Osteocyte (in vitro differentiated cells): ENCODE data around the gene CEMIP2. TPM values are rescaled to one million over a fixed set of nuclear protein-coding genes. Genes with fewer than 3 reads are reported as not detected.

Experiments
- DNase-seq: peaks from one replicate; pipeline ENCODE4 v3.0.0; 2021; ENCODE audit warnings: mixed read lengths; ENCODE audit not compliant: unreplicated experiment; ENCODE audit errors: extremely low spot score
- H3K27ac Mint-ChIP-seq: one replicate; pipeline ENCODE4 v1.8.0; 2021; ENCODE audit warnings: mild to moderate bottlenecking, mixed read lengths; ENCODE audit not compliant: unreplicated experiment
- H3K27me3 Mint-ChIP-seq: one replicate; pipeline ENCODE4 v1.8.0; 2021; ENCODE audit warnings: mixed read lengths; ENCODE audit not compliant: unreplicated experiment
- H3K36me3 Mint-ChIP-seq: one replicate; pipeline ENCODE4 v1.8.0; 2021; ENCODE audit warnings: mixed read lengths; ENCODE audit not compliant: unreplicated experiment
- H3K4me1 Mint-ChIP-seq: one replicate; pipeline ENCODE4 v1.8.0; 2021; ENCODE audit warnings: mixed read lengths; ENCODE audit not compliant: unreplicated experiment
- H3K4me3 Mint-ChIP-seq: one replicate; pipeline ENCODE4 v1.8.0; 2021; ENCODE audit warnings: mild to moderate bottlenecking, moderate library complexity, mixed read lengths; ENCODE audit not compliant: unreplicated experiment
- H3K9me3 Mint-ChIP-seq: one replicate; pipeline ENCODE4 v1.8.0; 2021; ENCODE audit warnings: mixed read lengths; ENCODE audit not compliant: unreplicated experiment
- CTCF ChIP-seq: fragments of 200-600 bp; sonication (generic); IDR thresholded peaks from 2 replicates; pipeline ENCODE4 v1.5.0; 2021; ENCODE audit warnings: antibody characterized with exemption, mild to moderate bottlenecking, moderate library complexity
- total RNA-seq: library from RNA; stranded (reverse); gene quantifications from 2 replicates; pipeline ENCODE4 v1.2.1, GENCODE V29; 2021

CEMIP2 gene
- total RNA-seq, 1 donor from 2014 or later: 20.9 TPM

- peak overlapping the region; percentile 89 for H3K4me3 Mint-ChIP-seq
- no peak for TF ChIP-seq CTCF
- H3K4me1 Mint-ChIP-seq: peaks cover 61% of the 10 kb centered on the region
- DNase-seq: no peak
- no peak overlapping the region for H3K27ac Mint-ChIP-seq
- H3K36me3 Mint-ChIP-seq: no peaks in the 10 kb centered on the region
- no peaks in the 10 kb centered on the region for H3K9me3 Mint-ChIP-seq
- H3K27me3 Mint-ChIP-seq: no peaks in the 10 kb centered on the region
These were observed 1.6 kb downstream of the CEMIP2 start for GRCh38 chr9:71766663-71767062.

- no peak for DNase-seq
- Mint-ChIP-seq H3K27ac (no peak overlapping the region), H3K4me3 (no peak overlapping the region), H3K4me1 (peaks cover 70% of the 10 kb centered on the region), H3K27me3 (no peaks in the 10 kb centered on the region), H3K9me3 (no peaks in the 10 kb centered on the region), H3K36me3 (no peaks in the 10 kb centered on the region)
- TF ChIP-seq CTCF: no peak
These were observed 2.6 kb downstream of the CEMIP2 start for GRCh38 chr9:71765693-71766092.

GRCh38 chr9:71764891-71765290 is 3.4 kb downstream of the CEMIP2 start:
- H3K9me3 Mint-ChIP-seq: no peaks in the 10 kb centered on the region
- DNase-seq: no peak
- H3K27ac Mint-ChIP-seq: peak overlapping the region; percentile 71
- H3K4me3 Mint-ChIP-seq: no peak overlapping the region
- H3K4me1 Mint-ChIP-seq: peaks cover 74% of the 10 kb centered on the region
- no peak for TF ChIP-seq CTCF
- H3K36me3 Mint-ChIP-seq: no peaks in the 10 kb centered on the region
- H3K27me3 Mint-ChIP-seq: no peaks in the 10 kb centered on the region

GRCh38 chr9:71764463-71764862 is 3.9 kb downstream of the CEMIP2 start:
- H3K4me3 Mint-ChIP-seq: no peak overlapping the region
- no peak for DNase-seq
- H3K36me3 Mint-ChIP-seq: no peaks in the 10 kb centered on the region
- no peak for TF ChIP-seq CTCF
- peak overlapping the region; percentile 71 for H3K27ac Mint-ChIP-seq
- H3K27me3 Mint-ChIP-seq: no peaks in the 10 kb centered on the region
- H3K9me3 Mint-ChIP-seq: no peaks in the 10 kb centered on the region
- peaks cover 71% of the 10 kb centered on the region for H3K4me1 Mint-ChIP-seq

GRCh38 chr9:71763832-71764231 is 4.5 kb downstream of the CEMIP2 start:
- no peak for TF ChIP-seq CTCF

More at GRCh38 chr9:71763832-71764231, 4.5 kb downstream of the CEMIP2 start:
- Mint-ChIP-seq H3K27ac (peak overlapping the region; percentile 71), H3K36me3 (no peaks in the 10 kb centered on the region), H3K9me3 (no peaks in the 10 kb centered on the region), H3K4me3 (no peak overlapping the region), H3K4me1 (peaks cover 72% of the 10 kb centered on the region), H3K27me3 (no peaks in the 10 kb centered on the region)
- no peak for DNase-seq
